GM10847 (cell line): ENCODE measurements around the gene IST1.

Experiments
- POLR2A ChIP-seq: IDR thresholded peaks from 2 replicates; pipeline ENCODE4 v1.6.1; 2011; ENCODE audit not compliant: insufficient read length; ENCODE audit errors: extremely low read depth

Gene IST1

GRCh38 chr16:71902656-71903365 lies 7.5 kb downstream of the IST1 start:
- no peak for TF ChIP-seq POLR2A

GRCh38 chr16:71903608-71904007 lies 8.3 kb downstream of the IST1 start:
- no peak for TF ChIP-seq POLR2A

DNA sequence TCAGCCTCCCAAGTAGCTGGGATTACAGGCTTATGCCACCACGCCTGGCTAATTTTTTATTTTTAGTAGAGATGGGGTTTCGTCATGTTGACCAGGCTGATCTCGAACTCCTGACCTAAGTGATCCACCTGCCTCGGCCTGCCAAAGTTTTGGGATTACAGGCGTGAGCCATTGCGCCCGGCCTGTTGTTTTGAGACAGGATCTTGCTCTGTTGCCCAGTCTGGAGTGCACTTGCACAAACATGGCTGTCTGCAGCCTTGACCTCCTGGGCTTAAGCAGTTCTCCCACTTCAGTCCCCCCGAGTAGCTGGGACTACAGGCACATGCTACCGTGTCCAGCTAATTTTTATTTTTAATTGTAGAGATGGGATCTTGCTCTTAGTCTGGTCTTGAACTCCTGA lies 8.9 kb downstream of the IST1 start:
- no peak for TF ChIP-seq POLR2A

- no peak for TF ChIP-seq POLR2A
Measured at GRCh38 chr16:71911121-71911520, 15.8 kb downstream of the IST1 start.

- no peak for TF ChIP-seq POLR2A
Measured at GRCh38 chr16:71912534-71913275, 17.4 kb downstream of the IST1 start.

GRCh38 chr16:71914802-71915201 lies 19.5 kb downstream of the IST1 start:
- no peak for TF ChIP-seq POLR2A

DNA sequence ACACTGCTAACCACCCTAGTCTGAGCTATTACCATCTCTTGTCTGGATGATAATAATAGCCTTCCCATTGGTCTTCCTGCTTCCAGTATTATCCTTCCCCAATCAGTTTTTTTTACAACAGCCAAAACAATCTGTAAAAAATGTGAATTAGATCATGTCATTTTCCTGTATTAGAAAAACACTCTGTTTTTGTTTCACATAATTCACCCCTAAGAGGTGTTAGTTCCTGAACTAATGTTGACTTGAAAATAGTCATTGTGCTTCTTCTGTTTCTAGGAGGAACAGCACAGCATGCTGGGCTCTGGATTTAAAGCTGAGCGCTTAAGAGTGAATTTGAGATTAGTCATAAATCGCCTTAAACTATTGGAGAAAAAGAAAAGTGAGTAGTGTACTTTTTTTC lies 20.0 kb downstream of the IST1 start:
- no peak for TF ChIP-seq POLR2A

GRCh38 chr16:71916397-71916920 lies 21.1 kb downstream of the IST1 start:
- TF ChIP-seq POLR2A, result no peak

GRCh38 chr16:71917900-71918299 lies 22.6 kb downstream of the IST1 start:
- no peak for TF ChIP-seq POLR2A

- no peak for TF ChIP-seq POLR2A
Measured at GRCh38 chr16:71919035-71919434, 23.7 kb downstream of the IST1 start.

DNA sequence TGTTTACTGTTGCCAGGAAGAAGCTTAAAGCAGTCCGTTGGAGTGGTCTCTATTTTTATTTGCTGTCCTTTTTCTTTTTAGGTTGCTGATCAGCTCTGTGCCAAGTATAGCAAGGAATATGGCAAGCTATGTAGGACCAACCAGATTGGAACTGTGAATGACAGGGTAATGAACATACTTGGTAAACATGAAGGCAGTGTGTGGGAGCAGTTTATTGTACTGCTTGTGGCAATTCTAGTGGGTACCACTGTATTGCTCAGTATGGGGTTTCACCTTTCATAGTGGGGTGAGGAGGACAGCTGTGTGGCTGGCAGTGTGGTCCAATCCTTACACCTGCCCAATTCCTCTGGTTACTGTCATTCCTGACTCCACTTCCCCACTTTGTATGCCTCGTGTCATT lies 25.3 kb downstream of the IST1 start:
- TF ChIP-seq POLR2A, result no peak

GRCh38 chr16:71923941-71924690 lies 28.8 kb downstream of the IST1 start:
- no peak for TF ChIP-seq POLR2A

- no peak for TF ChIP-seq POLR2A
Measured at GRCh38 chr16:71924710-71925109, 29.4 kb downstream of the IST1 start.

DNA sequence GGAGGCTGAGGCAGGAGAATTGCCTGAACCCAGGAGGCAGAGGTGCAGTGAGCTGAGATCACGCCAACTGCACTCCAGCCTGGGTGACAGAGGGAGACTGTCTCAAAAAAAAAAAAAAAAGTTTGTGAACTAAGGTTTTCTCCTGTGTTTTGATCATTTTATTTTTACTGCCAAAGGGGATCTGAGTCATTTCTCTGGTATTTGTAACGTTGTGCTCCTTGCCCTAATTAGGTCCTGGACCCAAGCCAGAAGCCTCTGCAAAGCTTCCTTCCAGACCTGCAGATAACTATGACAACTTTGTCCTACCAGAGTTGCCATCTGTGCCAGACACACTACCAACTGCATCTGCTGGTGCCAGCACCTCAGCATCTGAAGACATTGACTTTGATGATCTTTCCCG lies 32.1 kb downstream of the IST1 start:
- no peak for TF ChIP-seq POLR2A

DNA sequence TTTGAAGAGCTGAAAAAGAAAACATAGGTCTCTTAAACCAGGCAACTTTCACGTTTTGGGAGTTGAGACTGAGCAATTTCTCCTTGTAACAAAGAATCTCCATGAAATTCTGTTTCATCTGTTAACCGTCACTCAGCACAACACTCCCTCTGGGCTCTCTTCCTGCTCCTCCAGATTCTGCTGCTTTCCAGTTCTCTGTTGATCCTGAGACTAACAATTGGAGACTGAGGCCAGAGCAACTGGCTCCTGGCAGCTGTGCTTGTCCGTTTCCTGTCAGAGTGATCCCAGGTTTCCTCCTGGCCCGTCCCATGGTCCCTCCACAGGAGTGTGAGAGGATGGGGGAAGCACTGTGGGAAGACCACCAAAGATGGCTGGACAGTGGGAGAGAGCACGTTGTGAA lies 32.5 kb downstream of the IST1 start:
- TF ChIP-seq POLR2A, result no peak

- TF ChIP-seq POLR2A, result no peak
Measured at GRCh38 chr16:71929048-71929447, 33.7 kb downstream of the IST1 start.
